RPMI7951 (cell line): ENCODE measurements around the gene USP36. TPM values are rescaled to one million over a fixed set of nuclear protein-coding genes. Genes with fewer than 3 reads are reported as not detected.
"Not testable (repeated sequence)": the region's sequence is repeated elsewhere in the genome, so short reads cannot be mapped to it uniquely, and the experiment has no call there.

ENCODE experiments used
- DNase-seq: peaks from one replicate; pipeline ENCODE4 v3.0.0-alpha.2; 2012; ENCODE audit warnings: low read depth
- total RNA-seq: library from RNA; depleted of rRNA; stranded (reverse); fragments of >200 nt; shearing (Covaris generic); gene quantifications from 2 replicates; pipeline ENCODE4 v1.2.3, GENCODE V29; 2014

Gene USP36
- total RNA-seq, 1 experiment from 2014 or later = 11.2 TPM

GRCh38 chr17:78872486-78872885 is 31.9 kb upstream of the USP36 start:
- DNase-seq = no peak

GRCh38 chr17:78870621-78871020 is 30.0 kb upstream of the USP36 start:
- DNase-seq = no peak

- peak; percentile 78 for DNase-seq
These were observed 27.8 kb upstream of the USP36 start for GRCh38 chr17:78868391-78868790.

- not testable (repeated sequence) for DNase-seq
These were observed 26.4 kb upstream of the USP36 start for GRCh38 chr17:78867046-78867445.

GRCh38 chr17:78865682-78866390 is 25.2 kb upstream of the USP36 start:
- peak; percentile 73 for DNase-seq

- no peak for DNase-seq
These were observed 23.5 kb upstream of the USP36 start for GRCh38 chr17:78864117-78864516.

GRCh38 chr17:78862073-78863023 is 21.7 kb upstream of the USP36 start:
- peak; percentile 98 for DNase-seq

- DNase-seq = no peak
These were observed 20.6 kb upstream of the USP36 start for GRCh38 chr17:78861229-78861628.

- DNase-seq = no peak
These were observed 18.4 kb upstream of the USP36 start for GRCh38 chr17:78859051-78859450.

GRCh38 chr17:78857266-78857665 is 16.7 kb upstream of the USP36 start:
- DNase-seq = no peak

GRCh38 chr17:78855561-78856165 is 15.0 kb upstream of the USP36 start:
- DNase-seq = no peak

GRCh38 chr17:78854508-78854907 is 13.9 kb upstream of the USP36 start:
- no peak for DNase-seq

GRCh38 chr17:78853926-78854394 is 13.3 kb upstream of the USP36 start:
- no peak for DNase-seq

GRCh38 chr17:78852709-78853121 is 12.1 kb upstream of the USP36 start:
- DNase-seq = no peak

- no peak for DNase-seq
These were observed 8.4 kb upstream of the USP36 start for GRCh38 chr17:78849026-78849425.

- no peak for DNase-seq
These were observed 6.4 kb upstream of the USP36 start for GRCh38 chr17:78847052-78847451.

GRCh38 chr17:78844301-78845005 is 3.8 kb upstream of the USP36 start:
- DNase-seq = peak; percentile 67

GRCh38 chr17:78842881-78843565 is 2.4 kb upstream of the USP36 start:
- peak; percentile 56 for DNase-seq

- no peak for DNase-seq
These were observed 159 bp downstream of the USP36 start for GRCh38 chr17:78840530-78840779.

- DNase-seq = peak; percentile 36
These were observed 668 bp downstream of the USP36 start for GRCh38 chr17:78839762-78840529.
